Panc1 (cell line): ENCODE measurements around the gene TMEM62. TPM values are rescaled to one million over a fixed set of nuclear protein-coding genes. Genes with fewer than 3 reads are reported as not detected.

Experiments used
- ATAC-seq: fragments of 200-7000 bp; cut with Tn5 transposase; 2 replicates; pipeline ENCODE4 v1.9.1; 2020; ENCODE audit warnings: mild to moderate bottlenecking, moderate library complexity
- BruUV-seq: library from RNA; stranded (reverse); fragments of 400-500 nt; replicated peaks from 2 replicates; lab custom pipeline; 2021; lab: Mats Ljungman, UMichigan
- CTCF ChIA-PET: fragments of 300-600 bp; sonication (Branson Sonifier 250); formaldehyde crosslinking; loops from one replicate; lab custom pipeline; 2022; ENCODE audit warnings: antibody characterized with exemption; lab: Charles Lee
- POLR2A ChIA-PET: fragments of 300-600 bp; sonication (Branson Sonifier 250); formaldehyde crosslinking; loops from one replicate; lab custom pipeline; 2022; ENCODE audit warnings: antibody characterized with exemption; lab: Charles Lee
- DNase-seq: peaks from one replicate; pipeline ENCODE4 v3.0.0-alpha.2; 2010; ENCODE audit warnings: low read depth, low spot score
- H3K27ac ChIP-seq: 2 replicates; pipeline ENCODE4 v1.5.1; 2011; ENCODE audit warnings: mild to moderate bottlenecking, low read length, inconsistent platforms
- H3K27me3 ChIP-seq: fragments of 200-500 bp; sonication (Bioruptor generic); 2 replicates; pipeline ENCODE4 v1.6.0; 2014; ENCODE audit warnings: low read length, inconsistent platforms; ENCODE audit not compliant: control insufficient read depth, insufficient read depth
- H3K36me3 ChIP-seq: fragments of 200-500 bp; sonication (Bioruptor generic); 2 replicates; pipeline ENCODE4 v1.5.1; 2014; ENCODE audit warnings: inconsistent platforms, mild to moderate bottlenecking, low read length, moderate library complexity; ENCODE audit not compliant: control insufficient read depth, insufficient read depth
- H3K4me1 ChIP-seq: 2 replicates; pipeline ENCODE4 v1.5.1; 2011; ENCODE audit warnings: inconsistent platforms, mild to moderate bottlenecking, low read length, moderate library complexity; ENCODE audit not compliant: control insufficient read depth, insufficient read depth
- H3K4me3 ChIP-seq, 2 experiments: 2 replicates each; pipeline ENCODE4 v1.5.1; 2011 to 2012; ENCODE audit warnings: low read depth in 2 of 2, low read length in 2 of 2, mild to moderate bottlenecking in 2 of 2, inconsistent platforms in 1 of 2, moderate library complexity in 1 of 2
- H3K9me3 ChIP-seq: fragments of 200-500 bp; sonication (Bioruptor generic); 2 replicates; pipeline ENCODE4 v1.5.1; 2014; ENCODE audit warnings: low read depth, mild to moderate bottlenecking, inconsistent platforms, low read length, moderate library complexity; ENCODE audit not compliant: control insufficient read depth, insufficient read depth
- CTCF ChIP-seq: fragments of 450-650 bp; IDR thresholded peaks from 2 replicates; pipeline ENCODE4 v1.5.1; 2017; ENCODE audit warnings: mild to moderate bottlenecking
- POLR2AphosphoS5 ChIP-seq: IDR thresholded peaks from 2 replicates; pipeline ENCODE4 v1.6.1; 2012; ENCODE audit warnings: mild to moderate bottlenecking, low read depth, low read length, moderate library complexity
- REST ChIP-seq, 2 experiments: IDR thresholded peaks; 2 replicates each; pipeline ENCODE4 v1.6.1; 2011 to 2012; ENCODE audit warnings: low read depth in 2 of 2, control low read depth in 1 of 2, low read length in 1 of 2, mild to moderate bottlenecking in 1 of 2, moderate library complexity in 1 of 2; ENCODE audit not compliant: insufficient read depth in 1 of 2
- SIN3A ChIP-seq: IDR thresholded peaks from 2 replicates; pipeline ENCODE4 v1.6.1; 2012; ENCODE audit warnings: low read depth, mild to moderate bottlenecking, low read length, moderate library complexity, borderline replicate concordance; ENCODE audit not compliant: insufficient read depth
- TCF7L2 ChIP-seq: IDR thresholded peaks from 2 replicates; pipeline ENCODE4 v1.6.1; 2011; ENCODE audit warnings: mild to moderate bottlenecking, low read depth, low read length, inconsistent platforms
- in situ Hi-C: cut with HindIII; loops from 2 replicates; pipeline ENCODE4 v1.10.0; 2016; ENCODE audit warnings: low sequenced_read_pairs, low pct_unique_long_range_greater_than_20kb
- intact Hi-C: fragments of 100-400 bp; cut with micrococcal nuclease; formaldehyde crosslinking; loops from one replicate; pipeline ENCODE4 v1.10.0; 2022; ENCODE audit not compliant: unreplicated experiment
- total RNA-seq: library from RNA; stranded (reverse); gene quantifications from one replicate; pipeline ENCODE4 v1.2.1, GENCODE V29; 2021; ENCODE audit not compliant: unreplicated experiment

Gene TMEM62
- total RNA-seq, 1 experiment from 2014 or later = 20.4 TPM

GRCh38 chr15:43102187-43102586, 31.2 kb upstream of the TMEM62 start:
- in situ Hi-C loops = no loop called here
- intact Hi-C loops = no loop called here
- no peak for ATAC-seq
- no peaks in the 10 kb centered on the region for H3K27me3 ChIP-seq
- no peaks in the 10 kb centered on the region; the same call in 1 of the 2 replicates for H3K36me3 ChIP-seq
- BruUV-seq = no TSS peak
- ChIA-PET POLR2A (interaction anchor here (0.6 kb wide), 1 partner anchor 377 kb away, joined by 3 read pairs; no protein-coding TSS in a partner anchor), CTCF (no interaction called here)
- peaks cover 13% of the 10 kb centered on the region for H3K4me1 ChIP-seq
- no peak overlapping the region for H3K4me3 ChIP-seq
- no peak for TF ChIP-seq SIN3A
- TF ChIP-seq REST (IDR thresholded peaks at IDR 0.05; ENCODE audit: insufficient read depth in 1 of 2, low read depth in 2 of 2, low read length in 1 of 2) = no peak
- TF ChIP-seq POLR2AphosphoS5 = no peak
- no peak for TF ChIP-seq CTCF
- no peak for TF ChIP-seq TCF7L2
- no peak for DNase-seq
- H3K9me3 ChIP-seq = no peaks in the 10 kb centered on the region
- no peak overlapping the region for H3K27ac ChIP-seq

DNA sequence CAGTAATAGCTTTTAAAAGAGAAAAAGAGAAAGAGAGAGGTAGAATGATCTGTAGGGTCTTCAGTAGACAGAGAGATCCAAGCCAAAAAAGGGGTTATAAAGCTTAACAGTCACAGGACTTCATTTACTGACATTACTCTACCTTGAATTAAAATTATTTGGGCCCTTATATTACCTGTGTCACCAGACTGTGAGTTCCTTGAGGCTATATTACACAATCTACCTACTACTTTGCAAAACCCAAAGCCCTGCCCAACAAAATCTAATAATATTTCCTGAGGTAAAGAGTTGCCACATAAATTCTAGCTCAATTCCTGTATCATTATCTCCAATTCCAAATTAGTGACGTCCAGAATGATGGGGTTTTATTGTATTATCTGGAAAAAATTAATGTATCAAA, 29.5 kb upstream of the TMEM62 start:
- CTCF ChIA-PET = interaction anchor here (0.6 kb wide), 1 partner anchor 101 kb away, joined by 4 read pairs; no protein-coding TSS in a partner anchor
- H3K4me3 ChIP-seq = no peak overlapping the region
- in situ Hi-C loops = no loop called here

More for the DNA sequence above, 29.5 kb upstream of the TMEM62 start:
- Histone ChIP-seq H3K27ac (no peak overlapping the region), H3K4me1 (peaks cover 13% of the 10 kb centered on the region), H3K27me3 (no peaks in the 10 kb centered on the region), H3K36me3 (no peaks in the 10 kb centered on the region; the same call in 1 of the 2 replicates), H3K9me3 (no peaks in the 10 kb centered on the region)
- TF ChIP-seq TCF7L2 (no peak), POLR2AphosphoS5 (no peak), REST (IDR thresholded peaks at IDR 0.05; ENCODE audit: insufficient read depth in 1 of 2, low read depth in 2 of 2, low read length in 1 of 2) (no peak), CTCF (no peak), SIN3A (no peak)
- no TSS peak for BruUV-seq
- POLR2A ChIA-PET = no interaction called here
- DNase-seq = no peak
- no peak for ATAC-seq
- intact Hi-C loops = no loop called here
